ENCODE data around the gene RGS14.
A peak's percentile ranks its signal among the peaks of the same experiment; 100 is the strongest.
"Not testable (repeated sequence)": the region's sequence is repeated elsewhere in the genome, so short reads cannot be mapped to it uniquely, and the experiment has no call there.

Gene RGS14

GRCh38 chr5:177350776-177351391 lies 6.8 kb upstream of the RGS14 start:
- FAIRE-seq: no peak

GRCh38 chr5:177351392-177352329 lies 6.1 kb upstream of the RGS14 start, which contains the start of gene LMAN2:
LMAN2 (minus strand) TSS chr5:177351668; CDS start chr5:177351647, 21 bp downstream.
- peak; percentile 84 for FAIRE-seq

DNA sequence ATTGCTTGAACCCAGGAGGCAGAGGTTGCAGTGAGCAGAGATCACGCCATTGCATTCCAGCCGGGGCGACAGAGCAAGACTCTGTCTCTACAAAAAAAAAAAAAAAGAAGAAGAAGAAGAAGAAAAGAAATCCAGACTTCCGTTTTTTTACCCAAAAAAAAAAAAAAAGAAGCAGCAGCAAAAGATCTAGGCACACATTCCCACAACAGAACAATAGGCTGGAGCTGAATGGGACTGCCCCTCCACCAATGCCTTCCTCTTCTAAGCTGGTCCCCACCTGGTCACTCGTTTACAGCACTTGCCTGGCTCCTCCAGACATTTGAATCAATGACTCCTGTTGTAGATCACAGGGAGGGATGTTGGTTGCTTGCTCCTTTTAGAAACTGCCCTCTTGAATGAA lies 4.6 kb upstream of the RGS14 start:
- no peak for FAIRE-seq

DNA sequence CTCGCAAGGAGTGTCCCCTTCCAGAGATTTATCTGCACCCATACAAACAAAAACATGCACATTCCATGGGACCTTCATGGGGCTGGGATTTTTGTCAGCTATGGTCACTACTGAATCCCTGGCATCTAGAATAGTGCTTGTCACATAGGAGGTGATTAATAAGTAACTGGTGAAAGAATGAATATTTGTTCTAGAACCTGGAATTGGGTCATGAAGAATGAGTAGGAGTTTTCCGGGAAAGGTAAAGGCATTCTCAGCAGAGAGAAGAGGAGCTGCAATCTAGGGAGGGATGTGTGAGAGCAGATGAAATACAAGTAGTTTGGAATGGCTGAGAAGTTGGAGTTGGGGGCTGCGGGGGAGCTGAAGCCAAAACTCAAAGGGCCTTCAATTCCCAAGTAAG lies 3.5 kb upstream of the RGS14 start:
- FAIRE-seq: no peak

DNA sequence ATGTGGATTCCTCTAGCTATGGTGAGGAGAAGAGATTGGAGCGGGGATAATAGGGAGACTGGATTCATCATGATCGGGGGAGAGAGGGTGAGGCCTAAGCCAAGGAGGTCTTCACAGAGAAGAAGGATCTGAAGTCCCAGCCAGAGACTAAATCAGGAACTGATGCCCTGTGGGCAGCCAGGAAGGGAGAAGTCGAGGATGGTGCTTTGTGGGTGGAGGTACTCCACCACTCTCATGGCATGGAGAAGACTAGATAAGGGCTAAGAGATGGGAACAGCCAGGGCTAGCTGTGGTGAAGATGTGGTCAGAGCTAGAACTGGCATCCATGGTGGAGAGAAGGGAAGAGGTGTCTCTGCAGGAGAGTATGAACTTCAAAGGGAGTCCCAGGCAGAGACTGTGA lies 3.0 kb upstream of the RGS14 start:
- no peak for FAIRE-seq

- no peak for FAIRE-seq
Measured at GRCh38 chr5:177355162-177355867, 2.4 kb upstream of the RGS14 start.

GRCh38 chr5:177355868-177356168 lies 1.9 kb upstream of the RGS14 start:
- FAIRE-seq: no peak

GRCh38 chr5:177356746-177357145 lies 978 bp upstream of the RGS14 start:
- FAIRE-seq: no peak

DNA sequence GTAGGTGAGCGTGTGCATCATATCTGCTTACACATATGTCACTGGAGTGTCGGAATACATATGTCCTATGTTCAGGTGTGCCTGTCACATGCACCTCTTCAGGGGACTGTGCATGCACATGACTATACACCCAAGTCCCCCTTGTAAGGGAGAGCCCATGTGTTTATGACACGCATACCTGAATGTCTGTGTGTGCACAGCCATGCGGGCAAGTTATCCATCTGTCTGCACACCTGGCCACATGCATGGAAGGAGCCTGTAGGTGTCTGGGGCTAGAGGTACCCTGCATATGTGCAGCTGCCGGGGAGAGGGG lies 622 bp upstream of the RGS14 start:
- FAIRE-seq: no peak

- no peak for FAIRE-seq
Measured at GRCh38 chr5:177358370-177358819, 671 bp downstream of the RGS14 start.

- no peak for FAIRE-seq
Measured at GRCh38 chr5:177359451-177359851, 1.7 kb downstream of the RGS14 start.

- FAIRE-seq: no peak
Measured at GRCh38 chr5:177359860-177360259, 2.1 kb downstream of the RGS14 start.

DNA sequence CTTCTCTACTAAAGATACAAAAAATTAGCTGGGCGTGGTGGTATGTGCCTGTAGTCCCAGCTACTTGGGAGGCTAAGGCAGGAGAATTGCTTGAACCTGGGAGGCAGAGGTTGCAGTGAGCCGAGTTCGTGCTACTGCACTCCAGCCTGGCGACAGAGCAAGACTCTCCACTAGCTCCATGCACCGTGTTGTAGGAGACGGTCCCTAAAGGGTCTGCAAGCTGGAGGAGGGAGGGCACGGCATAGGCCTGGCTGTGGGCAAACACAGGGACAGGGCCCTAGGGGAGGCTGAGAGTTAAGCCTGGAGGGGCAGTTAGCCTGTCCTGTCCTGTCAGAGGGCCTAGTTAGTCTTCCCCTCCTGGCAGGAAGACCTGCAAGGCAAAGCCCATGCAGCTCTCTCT lies 3.0 kb downstream of the RGS14 start:
- FAIRE-seq: not testable (repeated sequence)

DNA sequence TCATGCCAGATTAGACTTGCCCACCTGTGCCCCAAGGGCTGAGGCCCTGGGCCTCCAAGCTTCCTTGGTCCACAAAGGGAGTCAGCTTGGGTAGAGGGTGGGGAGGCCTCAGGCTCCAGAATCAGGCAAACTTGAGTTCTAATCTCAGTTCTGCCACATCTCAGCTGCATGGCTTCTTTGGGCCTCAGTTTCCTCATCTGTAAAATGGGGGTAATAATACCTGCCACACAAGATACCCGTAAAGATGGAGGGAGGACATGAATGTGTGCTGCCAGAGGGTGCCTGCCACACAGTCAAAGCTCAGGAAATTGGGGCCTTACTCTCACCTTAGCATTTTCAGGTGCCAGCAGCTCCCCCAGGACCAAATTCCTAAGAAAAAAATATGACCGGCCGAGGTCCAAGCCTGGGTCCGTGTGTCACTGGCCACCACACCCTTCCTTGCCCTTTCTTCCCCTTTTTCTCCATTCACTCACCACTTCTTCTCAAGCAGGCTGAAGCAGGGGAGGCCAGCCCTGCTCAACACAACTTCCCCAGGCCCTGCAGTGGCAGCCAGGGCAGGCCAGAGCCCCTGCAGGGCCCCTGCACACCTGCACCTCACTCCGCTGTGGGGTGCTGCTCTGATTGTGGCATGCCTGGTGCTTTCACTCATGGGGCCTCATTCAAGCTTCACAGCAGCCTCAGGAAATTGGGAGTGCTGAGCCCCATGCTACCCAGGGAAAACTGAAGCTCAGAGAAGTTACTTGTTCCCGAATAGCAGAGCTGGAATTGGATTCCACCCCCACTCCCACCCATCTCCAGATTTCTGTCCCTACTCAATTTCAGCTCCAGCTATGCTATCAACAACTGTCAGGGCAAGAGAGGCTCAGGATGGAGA lies 3.9 kb downstream of the RGS14 start:
- no peak for FAIRE-seq

GRCh38 chr5:177362292-177362609 lies 4.5 kb downstream of the RGS14 start:
- no peak for FAIRE-seq

- FAIRE-seq: no peak
Measured at GRCh38 chr5:177362610-177363507, 5.1 kb downstream of the RGS14 start.

DNA sequence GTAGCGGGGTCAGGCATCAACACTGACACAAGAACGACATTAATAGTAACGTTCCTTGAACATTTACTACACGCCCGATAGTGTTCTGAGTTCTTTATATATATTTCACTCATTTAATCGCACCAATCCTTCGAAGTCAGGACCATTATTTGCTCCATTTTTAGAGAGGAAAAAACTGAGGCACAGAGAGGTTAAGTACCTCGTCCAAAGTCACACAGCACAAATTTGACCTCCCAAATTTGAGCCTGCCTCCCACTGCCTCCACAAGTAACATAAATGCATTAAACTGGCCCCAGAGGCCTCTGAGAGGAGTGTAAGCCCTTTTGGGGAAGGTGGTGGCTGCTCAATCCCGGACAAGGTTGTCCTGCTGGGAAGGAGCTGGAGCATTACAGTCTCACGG lies 5.8 kb downstream of the RGS14 start:
- FAIRE-seq: no peak

- no peak for FAIRE-seq
Measured at GRCh38 chr5:177364159-177364962, 6.6 kb downstream of the RGS14 start.

- FAIRE-seq: no peak
Measured at GRCh38 chr5:177365845-177366527, 8.3 kb downstream of the RGS14 start.

- FAIRE-seq: peak; percentile 96
Measured at GRCh38 chr5:177366528-177367322, 9.0 kb downstream of the RGS14 start.

Measured in G401.6 (cell line).